Ammon's horn (tissue), 1 donor: ENCODE data around the gene GLRX2.
"Not testable (repeated sequence)": the region's sequence is repeated elsewhere in the genome, so short reads cannot be mapped to it uniquely, and the experiment has no call there.

Source experiments
- DNase-seq: peaks from one replicate; pipeline ENCODE4 v3.0.0-alpha.2; 2016; ENCODE audit warnings: low spot score

GLRX2 gene

DNA sequence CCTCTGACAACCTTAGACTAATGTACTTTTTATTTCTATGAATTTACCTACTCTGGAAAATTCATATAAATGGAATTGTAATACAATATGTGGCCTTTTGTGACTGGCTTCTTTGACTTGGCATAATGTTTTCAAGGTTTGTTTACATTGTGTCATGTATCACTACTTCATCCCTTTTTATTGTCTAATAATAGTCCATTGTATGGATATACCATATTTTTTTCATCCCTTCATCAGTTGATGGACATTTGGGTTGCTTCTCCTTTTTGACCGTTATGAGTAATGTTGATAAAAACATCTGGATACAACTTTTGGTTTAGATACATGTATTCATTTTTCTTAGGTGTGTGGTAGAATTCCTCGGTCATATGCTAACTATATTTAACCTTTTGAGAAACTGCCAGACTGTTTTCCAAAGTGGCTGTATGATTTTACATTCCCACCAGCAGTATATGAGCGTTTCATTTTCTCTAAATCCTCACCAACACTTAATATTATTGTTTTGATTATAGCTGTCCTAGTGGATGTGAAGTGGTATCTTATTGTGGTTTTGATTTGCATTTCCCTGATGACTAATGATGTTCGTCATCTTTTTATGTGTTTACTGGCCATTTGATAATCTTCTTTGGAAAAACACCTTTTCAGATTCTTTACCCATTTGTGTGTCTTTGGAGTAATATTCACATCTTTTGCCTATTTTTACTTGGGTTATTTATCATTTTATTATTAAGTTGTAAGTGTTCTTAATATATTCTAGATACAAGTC lies 42.3 kb downstream of the GLRX2 start:
- DNase-seq, result no peak

DNA sequence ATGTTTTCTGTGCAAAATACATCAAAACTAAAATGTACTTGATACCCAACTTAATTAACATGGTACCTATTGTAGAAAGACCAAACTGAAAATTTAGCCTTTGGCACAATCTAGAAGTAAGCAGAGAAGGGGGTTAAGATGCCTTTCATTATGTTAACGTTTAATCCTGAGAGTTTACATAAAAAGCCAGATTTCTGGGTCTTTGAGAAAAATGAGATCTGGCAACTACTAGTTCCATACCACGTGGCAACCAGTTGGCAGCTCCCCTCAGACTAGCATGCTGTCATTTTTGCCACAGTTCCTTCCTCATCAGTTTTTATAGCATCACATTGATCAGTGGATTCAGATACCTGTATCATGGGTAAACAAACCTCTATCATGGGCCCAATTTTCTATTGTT lies 44.3 kb downstream of the GLRX2 start:
- DNase-seq, result peak; percentile 40

DNA sequence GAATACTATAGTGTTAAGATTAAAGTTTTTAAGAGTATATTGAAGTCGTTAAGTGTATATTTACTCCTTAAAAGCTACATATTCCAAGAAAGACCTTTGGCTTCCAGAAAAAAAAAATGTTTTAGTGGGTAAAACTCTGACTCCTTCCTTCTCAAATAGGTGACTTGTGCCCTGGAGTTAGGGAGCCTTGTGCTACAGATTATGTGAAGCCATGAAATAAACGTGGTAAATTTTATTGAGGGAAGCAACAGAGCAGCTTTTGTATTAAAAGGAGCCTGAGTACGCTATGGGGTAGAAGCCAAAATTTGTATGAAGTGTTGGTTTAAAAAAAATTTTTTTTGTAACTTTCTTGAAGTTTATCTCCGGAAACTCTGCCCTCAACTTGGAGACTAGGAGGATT lies 44.8 kb downstream of the GLRX2 start:
- no peak for DNase-seq

DNA sequence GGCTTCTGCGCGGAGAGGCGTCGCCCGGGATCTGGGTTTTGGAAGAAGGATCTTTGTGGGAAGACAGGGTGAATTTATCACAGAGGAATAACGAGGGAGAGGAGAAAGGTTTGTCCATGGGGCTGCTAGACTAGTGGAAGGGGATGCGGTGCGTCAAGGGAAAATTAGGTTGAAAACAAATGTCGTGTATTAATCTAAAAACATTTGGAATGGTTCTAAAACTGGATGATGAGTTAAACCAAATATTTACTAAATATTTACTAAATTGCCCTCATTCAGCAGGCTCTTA lies 45.2 kb downstream of the GLRX2 start:
- DNase-seq, result no peak

DNA sequence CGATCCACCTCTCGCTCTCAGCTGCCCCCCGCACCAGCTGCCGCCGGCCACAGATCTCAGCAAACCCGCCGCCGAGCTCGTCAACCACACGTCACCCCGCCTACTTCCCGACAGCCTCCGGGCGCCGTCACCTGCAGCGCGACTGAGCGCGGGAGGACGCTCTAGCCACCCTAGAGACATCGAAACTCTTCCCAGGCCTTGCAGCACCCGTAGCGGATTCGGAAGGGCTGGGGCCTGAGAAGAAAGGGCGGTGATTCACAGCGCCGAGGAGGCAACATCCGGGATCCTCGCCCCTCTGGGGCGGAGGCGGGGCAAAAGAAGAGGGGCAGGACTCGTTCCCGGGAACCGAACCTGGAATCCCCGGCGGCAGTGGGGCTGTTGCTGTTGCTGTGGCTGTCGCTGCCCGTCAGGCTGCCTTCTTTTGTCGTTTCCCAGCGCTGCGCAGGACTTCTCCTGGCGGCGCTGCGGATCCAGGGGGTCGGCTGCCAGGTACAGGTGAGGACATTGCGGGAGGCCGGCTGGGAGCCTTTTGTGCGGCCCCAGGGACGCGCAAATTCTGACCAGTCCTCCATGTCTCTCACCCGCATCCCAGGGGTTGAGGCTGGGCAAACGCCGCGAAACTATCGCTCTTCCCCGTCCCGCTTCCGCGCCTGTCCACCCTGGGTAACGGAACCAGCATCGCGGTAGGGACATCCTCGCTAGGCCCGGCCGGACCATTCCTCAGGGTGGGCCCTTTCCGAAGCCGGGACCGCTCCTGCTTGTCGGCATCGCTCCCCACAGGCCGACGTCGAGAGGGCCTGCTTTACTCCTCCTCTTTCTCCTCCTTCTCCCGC lies 45.7 kb downstream of the GLRX2 start, which contains the start of the genes RO60 and UCHL5:
RO60 (plus strand) TSS at position 331 of the 833 bp plus-strand sequence. CDS start 9,443 bp downstream, outside the sequence.
UCHL5 (minus strand) TSS at position 79 of the 833 bp plus-strand sequence. CDS start 100 bp downstream, outside the sequence.
- DNase-seq, result peak; percentile 98

DNA sequence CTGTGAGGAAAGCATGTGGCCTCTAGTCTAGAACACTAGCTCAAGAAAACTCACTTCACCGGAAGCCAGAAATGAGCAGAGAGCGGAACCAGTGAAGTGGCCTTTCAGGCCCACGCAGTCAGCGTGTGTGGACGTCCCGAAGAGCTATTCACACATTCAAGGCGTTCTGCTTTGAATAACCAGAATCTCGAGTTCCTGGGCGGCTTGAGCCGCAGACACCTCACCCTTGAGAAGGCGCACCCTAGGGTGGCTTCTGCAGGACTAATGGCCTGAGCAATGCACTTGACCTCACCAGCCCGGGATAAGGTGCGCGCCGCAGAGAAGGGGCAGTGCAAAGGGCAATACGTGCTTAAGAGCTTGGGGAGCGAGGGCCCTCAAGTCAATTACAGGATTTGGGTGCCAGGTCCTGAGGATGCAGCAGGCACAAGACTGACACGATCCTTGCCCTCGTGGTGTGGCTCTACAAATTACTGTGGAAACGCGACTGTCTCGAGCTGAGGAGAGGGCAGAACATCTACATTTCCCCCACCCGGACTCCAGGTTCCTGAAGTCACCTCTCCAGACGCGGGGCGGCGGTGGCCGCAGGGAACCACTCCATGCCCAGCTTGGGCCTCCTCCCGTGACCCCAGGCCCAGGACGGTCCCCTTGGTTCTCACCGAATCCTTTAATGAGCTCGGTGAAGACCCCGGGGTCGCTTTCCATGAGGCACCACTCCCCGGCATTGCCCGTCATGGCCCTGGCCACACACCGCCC lies 46.5 kb downstream of the GLRX2 start:
- peak; percentile 25 for DNase-seq

DNA sequence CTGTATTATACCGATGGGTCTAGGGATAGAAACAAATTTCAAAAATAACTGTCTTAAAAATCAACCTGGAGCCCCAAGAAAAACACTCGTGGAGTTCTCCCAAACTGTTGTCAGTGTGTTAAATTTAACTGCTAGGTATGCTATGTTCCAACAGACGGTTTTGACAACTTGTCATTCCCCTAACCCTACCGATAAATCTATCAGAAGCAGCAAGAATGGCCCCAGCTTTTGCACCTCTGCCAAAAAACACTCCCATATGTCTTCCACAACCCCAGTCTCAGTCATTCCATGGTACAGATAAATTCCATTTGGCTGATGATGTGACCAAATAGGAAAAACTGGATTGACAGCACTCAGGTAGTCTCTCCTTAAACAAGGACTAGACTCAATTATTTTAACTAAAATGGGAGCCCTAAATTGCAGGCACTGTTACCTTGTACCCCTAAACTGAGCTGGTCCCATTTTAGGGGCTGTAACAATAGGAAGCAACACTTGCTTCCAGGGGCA lies 51.0 kb downstream of the GLRX2 start:
- no peak for DNase-seq

DNA sequence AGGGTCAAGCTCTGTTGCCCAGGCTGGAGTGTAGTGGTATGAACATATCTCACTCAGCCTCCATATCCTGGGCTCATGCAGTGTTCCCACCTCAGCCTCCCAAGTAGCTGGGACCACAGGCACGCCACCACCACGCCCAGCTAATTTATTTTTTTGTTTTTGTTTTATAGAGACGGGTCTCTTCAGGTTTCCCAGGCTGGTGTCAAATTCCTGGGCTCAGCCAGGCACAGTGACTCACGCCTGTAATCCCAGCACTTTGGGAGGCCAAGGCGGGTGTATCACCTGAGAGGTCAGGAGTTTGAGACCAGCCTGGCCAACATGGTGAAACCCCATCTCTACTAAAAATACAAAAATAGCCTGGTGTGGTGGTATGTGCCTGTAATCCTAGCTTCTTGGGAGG lies 56.3 kb downstream of the GLRX2 start:
- DNase-seq, result not testable (repeated sequence)
